Lung (tissue), 13 donors: ENCODE results near the gene NDC1. TPM values are rescaled to one million over a fixed set of nuclear protein-coding genes. Genes with fewer than 3 reads are reported as not detected.

Source experiments
- ATAC-seq: fragments of 200-7000 bp; cut with Tn5 transposase; one replicate; pipeline ENCODE4 v1.9.1; 2020; ENCODE audit warnings: moderate number of reproducible peaks; ENCODE audit not compliant: insufficient read depth, low FRiP score
- DNase-seq, 3 donors: peaks; one replicate each; pipeline ENCODE4 v3.0.0-alpha.2; 2013 to 2017
- H3K27ac ChIP-seq, 2 donors: one replicate each; pipeline ENCODE4 v1.5.1; 2013; ENCODE audit warnings: mild to moderate bottlenecking in 2 of 2, moderate library complexity in 2 of 2, control low read depth in 1 of 2, inconsistent platforms in 1 of 2, low read depth in 1 of 2, low read length in 1 of 2
- H3K27me3 ChIP-seq, 3 donors: one replicate each; pipeline ENCODE4 v1.5.1; 2013; ENCODE audit warnings: low read length in 2 of 3; ENCODE audit not compliant: control insufficient read depth in 3 of 3, insufficient read depth in 3 of 3
- H3K36me3 ChIP-seq, 4 donors: one replicate each; pipeline ENCODE4 v1.5.1; 2013; ENCODE audit warnings: low read length in 4 of 4, mild to moderate bottlenecking in 1 of 4, moderate library complexity in 1 of 4; ENCODE audit not compliant: control insufficient read depth in 4 of 4, insufficient read depth in 4 of 4
- H3K4me1 ChIP-seq, 5 donors: one replicate each; pipeline ENCODE4 v1.5.1; 2013; ENCODE audit warnings: low read length in 5 of 5, mild to moderate bottlenecking in 2 of 5, moderate library complexity in 1 of 5; ENCODE audit not compliant: control insufficient read depth in 5 of 5, insufficient read depth in 5 of 5
- H3K4me3 ChIP-seq: one replicate; pipeline ENCODE4 v1.5.1; 2013; ENCODE audit warnings: mild to moderate bottlenecking, control low read depth, moderate library complexity
- H3K9ac ChIP-seq, 2 donors: one replicate each; pipeline ENCODE4 v1.5.1; 2013; ENCODE audit warnings: low read length in 2 of 2, control low read depth in 1 of 2; ENCODE audit not compliant: insufficient read depth in 1 of 2
- H3K9me3 ChIP-seq, 4 donors: one replicate each; pipeline ENCODE4 v1.5.1; 2013; ENCODE audit warnings: low read length in 3 of 4, mild to moderate bottlenecking in 1 of 4, moderate library complexity in 1 of 4; ENCODE audit not compliant: control insufficient read depth in 4 of 4, insufficient read depth in 3 of 4
- WGBS, 2 donors: extraction: QIAGEN DNeasy Blood & Tissue Kit; methylation state at CpG; one replicate each; pipeline ENCODE4 v1.1.7; 2013; 5-methylcytosine and 5-hydroxymethylcytosine counted together
- polyA plus RNA-seq, 2 donors: library from polyadenylated mRNA; stranded (reverse); fragments of 200-250 nt; gene quantifications; one replicate each; pipeline ENCODE4 v1.2.1, GENCODE V29; 2013
- small RNA-seq: library from RNA; depleted of rRNA; stranded (forward); fragments of <200 nt; gene quantifications from one replicate; pipeline ENCODE3, GENCODE V24; 2014; ENCODE audit warnings: low replicate concordance
- total RNA-seq, 2 donors: library from RNA; depleted of rRNA in 1 of 2; stranded (reverse); fragments of >200 nt in 1 of 2; gene quantifications; one replicate each; pipeline ENCODE4 v1.2.1, GENCODE V29; 2014 to 2021
- TF ChIP-seq, protein P1 (sequence below): IDR thresholded peaks from 2 replicates; pipeline ENCODE4 v1.5.1; 2012; ENCODE audit warnings: mild to moderate bottlenecking; ENCODE audit errors: control extremely low read depth, extremely low read depth
- donor health status: control.
- donor health status: control.
- donor health status: Bipolar disorder and iron deficiency.
- donor health status: healthy.
- donor health status: DM: yes; HTN: yes; CAD: no.

Gene NDC1
- total and polyA plus RNA-seq, 4 donors: 3.9 to 16.7 (median 7.6) TPM

DNA sequence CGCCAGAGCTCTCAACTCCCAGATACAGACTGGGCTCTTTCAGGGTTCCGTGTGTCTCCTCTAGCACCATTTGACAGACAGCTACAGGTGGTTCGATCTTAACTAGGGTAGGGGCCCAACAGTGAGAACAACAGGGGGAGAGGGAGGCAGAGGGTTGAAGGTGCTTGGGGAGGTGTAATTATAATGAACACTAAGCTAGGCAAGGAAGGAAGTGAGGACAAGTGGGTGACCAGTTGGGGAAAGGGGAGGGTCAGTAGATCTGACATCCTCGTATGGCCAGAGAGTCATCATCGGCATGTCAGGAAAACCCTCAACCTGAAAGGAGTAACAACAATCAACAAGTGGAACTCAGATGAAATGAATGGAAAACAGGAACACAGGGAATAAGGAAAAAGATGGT, 121.9 kb downstream of the NDC1 start:
- no peak for ATAC-seq
- Histone ChIP-seq H3K4me3 (no peak overlapping the region), H3K36me3 (no peaks in the 10 kb centered on the region), H3K27me3 (peaks cover 0 to 8% (median 5%) of the 10 kb centered on the region in 3 donors), H3K9ac (no peak overlapping the region), H3K27ac (no peak overlapping the region), H3K9me3 (peaks cover 0 to 2% (median 0%) of the 10 kb centered on the region in 4 donors), H3K4me1 (no peaks in the 10 kb centered on the region)
- 76 to 79% methylated on average over 5 of the region's 5 CpGs for WGBS, 2 donors
- TF ChIP-seq, protein P1, sequence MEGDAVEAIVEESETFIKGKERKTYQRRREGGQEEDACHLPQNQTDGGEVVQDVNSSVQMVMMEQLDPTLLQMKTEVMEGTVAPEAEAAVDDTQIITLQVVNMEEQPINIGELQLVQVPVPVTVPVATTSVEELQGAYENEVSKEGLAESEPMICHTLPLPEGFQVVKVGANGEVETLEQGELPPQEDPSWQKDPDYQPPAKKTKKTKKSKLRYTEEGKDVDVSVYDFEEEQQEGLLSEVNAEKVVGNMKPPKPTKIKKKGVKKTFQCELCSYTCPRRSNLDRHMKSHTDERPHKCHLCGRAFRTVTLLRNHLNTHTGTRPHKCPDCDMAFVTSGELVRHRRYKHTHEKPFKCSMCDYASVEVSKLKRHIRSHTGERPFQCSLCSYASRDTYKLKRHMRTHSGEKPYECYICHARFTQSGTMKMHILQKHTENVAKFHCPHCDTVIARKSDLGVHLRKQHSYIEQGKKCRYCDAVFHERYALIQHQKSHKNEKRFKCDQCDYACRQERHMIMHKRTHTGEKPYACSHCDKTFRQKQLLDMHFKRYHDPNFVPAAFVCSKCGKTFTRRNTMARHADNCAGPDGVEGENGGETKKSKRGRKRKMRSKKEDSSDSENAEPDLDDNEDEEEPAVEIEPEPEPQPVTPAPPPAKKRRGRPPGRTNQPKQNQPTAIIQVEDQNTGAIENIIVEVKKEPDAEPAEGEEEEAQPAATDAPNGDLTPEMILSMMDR: no peak
- DNase-seq: no peak

DNA sequence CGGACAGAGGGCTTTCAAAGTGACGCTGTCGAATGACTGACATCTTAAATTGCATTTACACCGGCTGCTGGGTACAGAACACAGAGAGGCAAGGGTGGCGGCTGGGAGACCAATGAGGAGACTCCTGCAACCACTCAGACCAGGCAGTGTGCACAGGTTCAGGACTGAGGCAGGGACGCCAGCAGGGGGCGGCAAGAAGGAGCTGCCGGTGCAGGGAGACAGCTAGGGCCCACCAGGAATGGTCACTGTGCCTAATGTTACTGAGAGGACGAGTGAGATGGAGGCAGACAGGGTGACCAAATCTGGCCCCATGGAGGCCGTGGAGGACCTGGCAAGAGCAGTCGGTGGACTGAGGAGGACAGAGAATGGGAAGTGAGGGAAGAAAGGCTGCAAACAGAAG, 122.6 kb downstream of the NDC1 start:
- no peaks in the 10 kb centered on the region for H3K36me3 ChIP-seq
- no peak overlapping the region for H3K4me3 ChIP-seq
- ATAC-seq (no peak), DNase-seq (peak in 1 of 3 donors; percentile 13)
- no peak overlapping the region for H3K9ac ChIP-seq
- 57 to 64% methylated on average over 11 of the region's 11 CpGs for WGBS, 2 donors
- peaks cover 0 to 8% (median 5%) of the 10 kb centered on the region in 3 donors for H3K27me3 ChIP-seq
- H3K9me3 ChIP-seq: peaks cover 0 to 2% (median 0%) of the 10 kb centered on the region in 4 donors
- H3K4me1 ChIP-seq: no peaks in the 10 kb centered on the region
- no peak overlapping the region for H3K27ac ChIP-seq
- TF ChIP-seq, protein P1: no peak

Small RNA genes within 50 kb of the gene (small RNA-seq; reads per million reads assigned to genes)
- gene AL049745.1 (not detected), gene RF00418 (not detected)

Other genes with a start within 250 kb of the NDC1 start
- under 1 TPM; 0.17 to 0.18 TPM for gene GLIS1, start 99.1 kb downstream of the NDC1 start, total RNA-seq
- under 1 TPM in 1 of 2 donors, not detected in 1; 0.05 TPM for gene GLIS1, start 99.1 kb downstream of the NDC1 start, polyA plus RNA-seq
- gene YIPF1, start 51.5 kb upstream of the NDC1 start, total RNA-seq: 10 to 100 TPM; 23.3 to 26.8 TPM
- gene YIPF1, start 51.5 kb upstream of the NDC1 start, polyA plus RNA-seq: 10 to 100 TPM; 19.9 to 33.3 TPM
- 1 to 10 TPM; 1.1 to 1.9 TPM for gene DIO1, start 55.9 kb upstream of the NDC1 start, total RNA-seq
- under 1 TPM; 0.24 to 0.41 TPM for gene DIO1, start 55.9 kb upstream of the NDC1 start, polyA plus RNA-seq
- 10 to 100 TPM; 27.9 to 46.1 TPM for gene IFT25, start 107.4 kb upstream of the NDC1 start, total RNA-seq
- 10 to 100 TPM; 18.2 to 35.3 TPM for gene IFT25, start 107.4 kb upstream of the NDC1 start, polyA plus RNA-seq
- gene LRRC42, start 108.1 kb upstream of the NDC1 start, total RNA-seq: 10 to 100 TPM; 16.8 to 17.3 TPM
- gene LRRC42, start 108.1 kb upstream of the NDC1 start, polyA plus RNA-seq: 10 to 100 TPM in 1 of 2 donors, 1 to 10 TPM in 1; 7.7 to 17.8 TPM
- 10 to 100 TPM; 28.7 to 30.1 TPM for gene LDLRAD1, start 179.9 kb upstream of the NDC1 start, total RNA-seq
- 10 to 100 TPM in 1 of 2 donors, 1 to 10 TPM in 1; 8.0 to 24.9 TPM for gene LDLRAD1, start 179.9 kb upstream of the NDC1 start, polyA plus RNA-seq
- 100 to 1,000 TPM; 372 to 468 TPM for gene TMEM59, start 214.9 kb upstream of the NDC1 start, total RNA-seq
- 100 to 1,000 TPM; 152 to 300 TPM for gene TMEM59, start 214.9 kb upstream of the NDC1 start, polyA plus RNA-seq
- gene TCEANC2, start 215.3 kb upstream of the NDC1 start, total RNA-seq: 1 to 10 TPM; 4.6 to 5.3 TPM
- 1 to 10 TPM; 1.7 to 2.7 TPM for gene TCEANC2, start 215.3 kb upstream of the NDC1 start, polyA plus RNA-seq